ENCODE measurements around the gene PILRA. TPM values are rescaled to one million over a fixed set of nuclear protein-coding genes. Genes with fewer than 3 reads are reported as not detected.

PILRA gene
- total and polyA plus RNA-seq, 2 of the 8 experiments (the other 6 are each of a cell fraction or from before 2014, with no cell fraction given): 7.6 to 10.6 TPM

GRCh38 chr7:100372694-100373093 is 593 bp upstream of the PILRA start:
- H2BK12ac ChIP-seq (ENCODE audit: low read depth, low read length): no peak overlapping the region
- no peak overlapping the region for H3K14ac ChIP-seq (ENCODE audit: insufficient read length)
- no peak overlapping the region; the same call in 1 of the 2 replicates for H3K18ac ChIP-seq (ENCODE audit: extremely low read depth, low read length)
- H4K20me1 ChIP-seq (replicated peaks in 1 of 2; ENCODE audit: control insufficient read depth in 1 of 2, insufficient read depth in 2 of 2, low read length in 2 of 2): no peaks in the 10 kb centered on the region
- no peak overlapping the region for H4K5ac ChIP-seq (ENCODE audit: insufficient read length, low read depth, low read length)
- H3K79me2 ChIP-seq (ENCODE audit: control insufficient read depth in 1 of 2, insufficient read depth in 2 of 2, low read length in 2 of 2): no peaks in the 10 kb centered on the region
- H3K23me2 ChIP-seq (ENCODE audit: low read depth, low read length): no peaks in the 10 kb centered on the region
- FAIRE-seq (no peak), DNase-seq (ENCODE audit: low read depth in 1 of 2, low spot score in 2 of 2) (no peak)
- no peak overlapping the region for H3K56ac ChIP-seq (replicated peaks; ENCODE audit: insufficient read length, low read depth, low read length)
- peaks cover 2% of the 10 kb centered on the region; the same call in 1 of the 2 replicates for H3K79me1 ChIP-seq (ENCODE audit: low read depth, low read length)
- no peak for TF ChIP-seq BRCA1 (IDR thresholded peaks at IDR 0.05; ENCODE audit: low read depth, low read length)
- no peak for TF ChIP-seq TEAD4 (IDR thresholded peaks at IDR 0.05; ENCODE audit: low read depth, low read length)
- no peak for TF ChIP-seq JUND (IDR thresholded peaks at IDR 0.05; ENCODE audit: low read length)
- no peak for TF ChIP-seq SRF (IDR thresholded peaks at IDR 0.05; ENCODE audit: low read depth, low read length)
- TF ChIP-seq MAFK (IDR thresholded peaks at IDR 0.05; ENCODE audit: low read depth, low read length): no peak
- no peak for TF ChIP-seq SP4 (IDR thresholded peaks at IDR 0.05; ENCODE audit: low read length)
- no peak for TF ChIP-seq BACH1 (IDR thresholded peaks at IDR 0.05; ENCODE audit: low read length)
- TF ChIP-seq POLR2AphosphoS5 (IDR thresholded peaks at IDR 0.05; ENCODE audit: low read depth, low read length): no peak
- no peak for TF ChIP-seq RFX5 (IDR thresholded peaks at IDR 0.05; ENCODE audit: borderline replicate concordance, low read depth, low read length)
- no peak for TF ChIP-seq RBBP5 (IDR thresholded peaks at IDR 0.05; ENCODE audit: borderline replicate concordance, low read depth, low read length)
- H3K4ac ChIP-seq (replicated peaks; ENCODE audit: insufficient read length, low read depth, low read length): no peak overlapping the region
- CTCF ChIA-PET (ENCODE audit: partially characterized antibody): interaction anchor here (1.9 kb wide), 1 partner anchor 34 kb away, joined by 10 read pairs; no protein-coding TSS in a partner anchor
- WGBS, 2 experiments (ENCODE audit: extremely low coverage in 1 of 2, insufficient coverage in 1 of 2, insufficient read length in 1 of 2, insufficient replicate concordance in 2 of 2, low coverage in 1 of 2, low lambda C conversion rate in 2 of 2, missing lambda C conversion rate in 1 of 2): 83% methylated on average over 6 of the region's 6 CpGs; no CpG with 5 or more reads in 1 of the 2 experiments
- H4K91ac ChIP-seq (replicated peaks; ENCODE audit: insufficient read length, low read length): peak overlapping the region; percentile 83
- H2BK20ac ChIP-seq (ENCODE audit: low read length): no peak overlapping the region
- H2BK120ac ChIP-seq (replicated peaks; ENCODE audit: low read depth, low read length): no peak overlapping the region
- no peak overlapping the region for H2AK5ac ChIP-seq (ENCODE audit: low read depth, low read length)
- no peak overlapping the region for H3K23ac ChIP-seq (ENCODE audit: insufficient read length)
- no peak overlapping the region for H2BK5ac ChIP-seq (ENCODE audit: low read depth, low read length)
- no peak overlapping the region for H3K4me3 ChIP-seq (ENCODE audit: extremely low read depth in 1 of 4, insufficient read depth in 2 of 4, low read depth in 3 of 4, low read length in 4 of 4)
- no peak overlapping the region for H3K4me2 ChIP-seq (ENCODE audit: insufficient read depth in 1 of 2, low read depth in 2 of 2, low read length in 2 of 2)
- H3K9ac ChIP-seq (replicated peaks in 1 of 4; ENCODE audit: extremely low read depth in 1 of 4, low read depth in 3 of 4, low read length in 3 of 4): no peak overlapping the region
- H3K36me3 ChIP-seq (ENCODE audit: control insufficient read depth in 2 of 4, insufficient read depth in 4 of 4, low read length in 3 of 4): peaks cover 0 to 7% (median 0%) of the 10 kb centered on the region in 4 experiments; a peak in 1 of 8 replicates
- POLR2A ChIA-PET (ENCODE audit: partially characterized antibody): interaction anchor here (0.6 to 2.1 kb wide), 4 partner anchors 25 to 85 kb away, joined by 4 to 9 read pairs (median 4); partner anchors contain the start of gene ZCWPW1
- no peak overlapping the region for H2AFZ ChIP-seq (ENCODE audit: low read length)
- H3K4me1 ChIP-seq (replicated peaks in 1 of 4; ENCODE audit: control insufficient read depth in 3 of 4, insufficient read depth in 4 of 4, low read length in 3 of 4): peaks cover 0 to 31% (median 19%) of the 10 kb centered on the region in 4 experiments; a peak in 6 of 7 replicates
- 0 out of 7 replicates have a peak, but pooled peaks cover 0 to 2% (median 0%) of the 10 kb centered on the region in 4 experiments for H3K27me3 ChIP-seq (replicated peaks in 1 of 4; ENCODE audit: control insufficient read depth in 3 of 4, extremely low read depth in 1 of 4, insufficient read depth in 3 of 4, low read length in 3 of 4)
- no peak overlapping the region for H4K8ac ChIP-seq (ENCODE audit: extremely low read depth, insufficient read depth, low read length)
- no peak overlapping the region; the same call in 1 of the 2 replicates for H3K27ac ChIP-seq (ENCODE audit: low read depth, low read length)
- no peaks in the 10 kb centered on the region for H3K9me3 ChIP-seq (ENCODE audit: insufficient read depth in 2 of 2, low read depth in 1 of 2, low read length in 1 of 2)
- H2BK15ac ChIP-seq (ENCODE audit: low read length): no peak overlapping the region
